ENCODE data around the gene TRAF7. TPM values are rescaled to one million over a fixed set of nuclear protein-coding genes. Genes with fewer than 3 reads are reported as not detected.

The TRAF7 gene
- total RNA-seq, 6 experiments from 2014 or later, result 40.9 to 56.2 (median 46.2) TPM

DNA sequence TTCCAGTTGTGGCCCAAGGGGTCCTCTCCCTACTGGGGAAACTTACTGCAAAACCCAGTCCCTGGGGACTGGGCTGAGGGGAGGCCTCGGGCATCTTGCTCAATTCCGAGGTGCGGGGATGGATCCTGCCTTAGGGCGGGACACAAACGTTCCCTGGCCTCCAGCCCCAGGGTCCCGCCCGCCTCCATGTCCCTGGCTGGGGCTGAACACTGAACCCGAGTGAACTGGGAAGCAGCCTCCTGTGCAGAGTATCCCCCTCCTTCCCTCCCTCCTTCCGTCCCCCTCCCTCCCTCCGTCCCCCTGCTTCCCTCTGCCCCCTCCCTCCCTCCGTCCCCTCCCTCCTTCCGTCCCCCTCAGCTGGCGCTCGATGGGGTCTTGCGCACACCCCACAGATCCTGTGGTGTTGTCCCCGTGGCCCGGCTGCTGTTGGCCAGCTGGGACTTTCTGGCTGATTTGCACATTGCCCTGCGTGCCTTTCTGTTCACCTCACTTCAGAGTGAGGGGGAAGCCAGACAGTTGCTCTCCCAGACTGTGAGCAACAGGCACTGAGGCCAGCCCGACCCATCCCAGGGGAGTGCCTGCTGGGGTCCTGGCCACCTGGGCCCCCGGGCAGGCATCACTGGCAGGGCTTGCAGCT, 5.5 kb downstream of the TRAF7 start:
- intact Hi-C loops (cut with DNase I), result no loop called here
- Histone ChIP-seq H3K9me3 (no peaks in the 10 kb centered on the region), H3K27me3 (no peaks in the 10 kb centered on the region), H3K36me3 (peaks cover 0 to 3% (median 1%) of the 10 kb centered on the region in 4 donors), H3K4me1 (peaks cover 0 to 66% (median 24%) of the 10 kb centered on the region in 4 donors), H3K27ac (peak overlapping the region in 2 of 3 donors; percentile 43 to 71), H3K4me3 (no peak overlapping the region)
- ATAC-seq, result peak in 2 of 4 donors; percentile 10 to 24
- peak in 2 of 3 donors; percentile 76 to 83 for DNase-seq
- WGBS (ENCODE audit: insufficient coverage, low coverage, low lambda C conversion rate, missing lambda C conversion rate), result 37% methylated on average over 15 of the region's 20 CpGs
- TF ChIP-seq, protein P1, sequence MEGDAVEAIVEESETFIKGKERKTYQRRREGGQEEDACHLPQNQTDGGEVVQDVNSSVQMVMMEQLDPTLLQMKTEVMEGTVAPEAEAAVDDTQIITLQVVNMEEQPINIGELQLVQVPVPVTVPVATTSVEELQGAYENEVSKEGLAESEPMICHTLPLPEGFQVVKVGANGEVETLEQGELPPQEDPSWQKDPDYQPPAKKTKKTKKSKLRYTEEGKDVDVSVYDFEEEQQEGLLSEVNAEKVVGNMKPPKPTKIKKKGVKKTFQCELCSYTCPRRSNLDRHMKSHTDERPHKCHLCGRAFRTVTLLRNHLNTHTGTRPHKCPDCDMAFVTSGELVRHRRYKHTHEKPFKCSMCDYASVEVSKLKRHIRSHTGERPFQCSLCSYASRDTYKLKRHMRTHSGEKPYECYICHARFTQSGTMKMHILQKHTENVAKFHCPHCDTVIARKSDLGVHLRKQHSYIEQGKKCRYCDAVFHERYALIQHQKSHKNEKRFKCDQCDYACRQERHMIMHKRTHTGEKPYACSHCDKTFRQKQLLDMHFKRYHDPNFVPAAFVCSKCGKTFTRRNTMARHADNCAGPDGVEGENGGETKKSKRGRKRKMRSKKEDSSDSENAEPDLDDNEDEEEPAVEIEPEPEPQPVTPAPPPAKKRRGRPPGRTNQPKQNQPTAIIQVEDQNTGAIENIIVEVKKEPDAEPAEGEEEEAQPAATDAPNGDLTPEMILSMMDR (IDR thresholded peaks at IDR 0.05), result no peak
- no peak for TF ChIP-seq POLR2A (IDR thresholded peaks at IDR 0.05)

DNA sequence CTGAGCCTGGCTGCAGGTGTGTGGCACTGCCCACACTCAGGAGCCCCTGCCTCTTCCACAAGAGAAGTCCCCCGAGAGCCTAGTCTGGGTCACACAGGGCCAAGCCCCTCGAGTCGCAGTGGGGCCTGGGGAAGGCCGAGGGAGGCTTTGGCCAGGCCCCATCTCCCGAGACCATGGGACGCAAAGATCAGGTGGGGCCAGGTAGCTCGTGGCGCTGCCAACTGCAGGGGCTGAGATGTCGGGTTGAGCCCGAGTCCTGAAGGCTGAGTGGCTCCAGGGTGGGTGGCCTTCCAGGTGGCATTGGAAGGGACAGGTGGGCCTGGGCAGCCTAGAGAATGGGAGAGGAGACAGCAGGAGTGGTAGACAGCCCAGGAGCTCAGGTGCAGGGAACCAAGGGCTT, 6.3 kb downstream of the TRAF7 start:
- H3K36me3 ChIP-seq, result peaks cover 0 to 3% (median 1%) of the 10 kb centered on the region in 4 donors
- intact Hi-C loops (cut with DNase I), result no loop called here

DNA sequence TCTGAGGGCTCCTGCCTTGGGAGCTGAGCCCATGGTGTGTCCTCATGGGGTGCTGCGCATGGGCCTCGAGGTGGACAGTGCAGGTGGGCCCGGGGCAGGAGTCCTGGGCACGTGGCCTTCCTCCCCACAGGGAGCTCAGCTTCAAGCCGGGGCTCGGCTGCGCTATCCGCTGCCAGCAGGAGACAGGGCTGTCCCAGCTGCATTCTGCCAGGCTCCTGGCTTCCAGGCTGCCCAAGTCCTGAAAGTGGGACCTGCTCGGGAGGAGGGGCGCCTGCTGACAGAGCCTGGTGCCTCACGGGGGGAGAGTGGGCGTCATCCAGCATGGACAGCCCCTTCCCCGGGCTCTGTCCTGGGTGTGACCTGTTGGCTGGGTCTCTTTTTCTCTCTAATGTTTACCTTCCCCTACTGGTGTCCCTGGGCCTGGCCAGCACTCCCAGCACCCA, 7.1 kb downstream of the TRAF7 start:
- WGBS (ENCODE audit: insufficient coverage, low coverage, low lambda C conversion rate, missing lambda C conversion rate), result no CpG with 5 or more reads among the region's 13 CpGs
- H3K4me3 ChIP-seq, result no peak overlapping the region
- peaks cover 0 to 4% (median 1%) of the 10 kb centered on the region in 4 donors for H3K36me3 ChIP-seq
- TF ChIP-seq POLR2A (IDR thresholded peaks at IDR 0.05), result no peak
- ATAC-seq (no peak), DNase-seq (no peak)
- H3K9me3 ChIP-seq, result no peaks in the 10 kb centered on the region
- H3K27ac ChIP-seq, result no peak overlapping the region
- intact Hi-C loops (cut with DNase I), result no loop called here
- peaks cover 0 to 69% (median 25%) of the 10 kb centered on the region in 4 donors for H3K4me1 ChIP-seq
- no peaks in the 10 kb centered on the region for H3K27me3 ChIP-seq

More for the DNA sequence above, 6.3 kb downstream of the TRAF7 start:
- DNase-seq (no peak), ATAC-seq (no peak)
- no CpG with 5 or more reads among the region's 10 CpGs for whole genome bisulfite sequencing (ENCODE audit: insufficient coverage, low coverage, low lambda C conversion rate, missing lambda C conversion rate)
- Histone ChIP-seq H3K4me3 (no peak overlapping the region), H3K27me3 (no peaks in the 10 kb centered on the region), H3K4me1 (peaks cover 0 to 72% (median 27%) of the 10 kb centered on the region in 4 donors), H3K9me3 (no peaks in the 10 kb centered on the region), H3K27ac (peak overlapping the region in 1 of 3 donors; percentile 71)
- TF ChIP-seq POLR2A (IDR thresholded peaks at IDR 0.05), result no peak
- TF ChIP-seq, protein P1 (IDR thresholded peaks at IDR 0.05), result no peak

DNA sequence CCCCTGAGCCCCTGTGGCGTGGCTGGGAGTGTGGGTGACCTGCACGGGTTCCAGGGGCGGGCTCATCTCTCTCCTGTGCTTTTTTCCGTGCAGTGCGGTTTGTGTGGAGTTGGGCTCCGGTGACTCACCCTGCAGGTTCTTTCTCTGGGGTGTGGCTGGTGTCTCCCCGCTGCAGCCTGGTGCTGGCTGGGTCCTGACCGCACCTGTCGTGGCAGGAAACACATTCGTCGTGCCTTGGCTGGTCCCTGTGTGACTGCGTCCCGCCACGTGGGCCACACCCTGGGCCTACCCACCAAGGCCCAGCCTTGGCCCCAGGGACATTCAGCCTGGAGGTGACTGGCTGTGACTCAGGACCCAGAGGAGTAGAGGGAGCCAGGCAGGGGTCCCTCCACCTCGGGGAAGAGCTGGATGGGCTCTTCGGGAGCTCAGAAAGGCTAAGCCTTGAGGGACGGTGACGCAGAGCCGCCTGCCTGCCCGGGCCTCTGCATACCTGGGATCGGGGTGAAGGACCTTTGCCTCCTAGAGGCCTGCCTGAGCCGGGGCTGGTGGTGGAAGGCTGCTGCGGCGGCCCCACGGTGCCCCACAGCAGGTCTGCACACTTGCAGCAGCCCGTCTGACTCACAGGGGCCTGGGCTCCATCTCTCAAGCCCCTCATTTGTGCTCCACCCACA, 7.8 kb downstream of the TRAF7 start:
- H3K36me3 ChIP-seq, result peaks cover 0 to 9% (median 2%) of the 10 kb centered on the region in 4 donors

More for the DNA sequence above, 7.8 kb downstream of the TRAF7 start:
- peaks cover 0 to 66% (median 22%) of the 10 kb centered on the region in 4 donors for H3K4me1 ChIP-seq
- no peaks in the 10 kb centered on the region for H3K27me3 ChIP-seq
- DNase-seq, result no peak
- WGBS (ENCODE audit: insufficient coverage, low coverage, low lambda C conversion rate, missing lambda C conversion rate), result 73% methylated on average over 4 of the region's 26 CpGs
- H3K27ac ChIP-seq, result no peak overlapping the region
- intact Hi-C loops (cut with DNase I), result no loop called here
- no peak overlapping the region for H3K4me3 ChIP-seq
- TF ChIP-seq POLR2A (IDR thresholded peaks at IDR 0.05), result no peak
- TF ChIP-seq, protein P1 (IDR thresholded peaks at IDR 0.05), result no peak
- no peaks in the 10 kb centered on the region for H3K9me3 ChIP-seq
- ATAC-seq, result no peak
